OCI-LY7 (cell line): ENCODE measurements around the gene TFB1M. TPM values are rescaled to one million over a fixed set of nuclear protein-coding genes. Genes with fewer than 3 reads are reported as not detected.

Source experiments
- BruUV-seq: library from RNA; stranded (reverse); fragments of 400-500 nt; replicated peaks from 2 replicates; lab custom pipeline; 2021; lab: Mats Ljungman, UMichigan
- CTCF ChIA-PET: fragments of 300-600 bp; sonication (Branson Sonifier 250); formaldehyde crosslinking; loops from one replicate; lab custom pipeline; 2022; ENCODE audit warnings: antibody characterized with exemption; ENCODE audit not compliant: unreplicated experiment; lab: Charles Lee
- POLR2A ChIA-PET: fragments of 300-600 bp; sonication (Branson Sonifier 250); formaldehyde crosslinking; loops from one replicate; lab custom pipeline; 2022; ENCODE audit warnings: antibody characterized with exemption; lab: Charles Lee
- DNase-seq: peaks from one replicate; pipeline ENCODE4 v3.0.0-alpha.2; 2015; ENCODE audit warnings: low spot score
- H2AFZ ChIP-seq: fragments of 200-600 bp; sonication (generic), shearing (Covaris generic); 2 replicates; pipeline ENCODE4 v1.6.1; 2014; ENCODE audit warnings: mild to moderate bottlenecking, antibody characterized with exemption, low read length, moderate library complexity
- H3K27ac ChIP-seq: fragments of 200-600 bp; sonication (generic); 2 replicates; pipeline ENCODE4 v1.5.1; 2014; ENCODE audit warnings: mixed run types, low read depth, mild to moderate bottlenecking, moderate library complexity, low read length, inconsistent platforms; ENCODE audit not compliant: poor library complexity, severe bottlenecking
- H3K36me3 ChIP-seq: fragments of 200-600 bp; sonication (generic); 2 replicates; pipeline ENCODE4 v1.6.1; 2014; ENCODE audit warnings: mild to moderate bottlenecking, antibody characterized with exemption, low read length, moderate library complexity, mixed read lengths; ENCODE audit not compliant: insufficient read depth
- H3K4me1 ChIP-seq: fragments of 200-600 bp; sonication (generic); 2 replicates; pipeline ENCODE4 v1.5.1; 2014; ENCODE audit warnings: mild to moderate bottlenecking, low read length; ENCODE audit not compliant: insufficient read depth, poor library complexity, severe bottlenecking
- H3K4me2 ChIP-seq: fragments of 200-600 bp; sonication (generic); 2 replicates; pipeline ENCODE4 v1.6.1; 2014; ENCODE audit warnings: mild to moderate bottlenecking, low read length
- H3K4me3 ChIP-seq: fragments of 200-600 bp; sonication (generic); 2 replicates; pipeline ENCODE4 v1.5.1; 2014; ENCODE audit warnings: mild to moderate bottlenecking, low read depth, low read length; ENCODE audit not compliant: poor library complexity, severe bottlenecking
- H3K79me2 ChIP-seq: fragments of 200-600 bp; sonication (generic); 2 replicates; pipeline ENCODE4 v1.6.1; 2016; ENCODE audit warnings: low read depth, mild to moderate bottlenecking, low read length, moderate library complexity, mixed read lengths; ENCODE audit not compliant: insufficient read depth
- H3K9me2 ChIP-seq: fragments of 200-600 bp; sonication (generic); 2 replicates; pipeline ENCODE4 v1.6.1; 2016; ENCODE audit warnings: mild to moderate bottlenecking, low read length, mixed read lengths; ENCODE audit not compliant: insufficient read depth
- H3K9me3 ChIP-seq: fragments of 200-600 bp; sonication (generic); 2 replicates; pipeline ENCODE4 v1.6.1; 2014; ENCODE audit warnings: mild to moderate bottlenecking, mixed run types, low read length, mixed read lengths
- H4K20me1 ChIP-seq: fragments of 200-600 bp; sonication (generic); 2 replicates; pipeline ENCODE4 v1.6.1; 2014; ENCODE audit warnings: mild to moderate bottlenecking, antibody characterized with exemption, low read length, moderate library complexity, mixed read lengths; ENCODE audit not compliant: insufficient read depth
- CTCF ChIP-seq: fragments of 200-600 bp; sonication (generic); conservative IDR thresholded peaks from 2 replicates; pipeline ENCODE4 v1.5.1; 2014; ENCODE audit warnings: mild to moderate bottlenecking, antibody characterized with exemption, low read length, moderate library complexity, mixed read lengths
- EZH2phosphoT487 ChIP-seq: fragments of 200-600 bp; sonication (generic); IDR thresholded peaks from 2 replicates; pipeline ENCODE4 v1.6.1; 2018; ENCODE audit warnings: low read depth, borderline replicate concordance, mild to moderate bottlenecking, mixed run types, antibody characterized with exemption, low read length, moderate library complexity, mixed read lengths
- intact Hi-C: fragments of 100-400 bp; cut with micrococcal nuclease; formaldehyde crosslinking; loops from one replicate; pipeline ENCODE4 v1.10.0; 2022; ENCODE audit not compliant: unreplicated experiment
- total RNA-seq, 2 experiments: library from RNA; depleted of rRNA in 1 of 2; stranded (reverse); fragments of >200 nt in 1 of 2; shearing (Covaris generic) in 1 of 2; gene quantifications; 2 replicates each; pipeline ENCODE4 v1.2.3, GENCODE V29; 2014 to 2022

Gene TFB1M
- total RNA-seq, 2 experiments from 2014 or later, result 34.8 to 62.8 TPM

- Histone ChIP-seq H4K20me1 (0 out of 2 replicates have a peak, but pooled peaks cover 5% of the 10 kb centered on the region), H3K36me3 (peaks cover 81% of the 10 kb centered on the region), H3K9me3 (no peaks in the 10 kb centered on the region), H3K4me1 (peaks cover 7% of the 10 kb centered on the region), H3K4me3 (no peak overlapping the region), H3K27ac (no peak overlapping the region), H3K9me2 (no peaks in the 10 kb centered on the region), H2AFZ (no peak overlapping the region), H3K4me2 (no peak overlapping the region), H3K79me2 (no peaks in the 10 kb centered on the region)
- BruUV-seq, result no TSS peak
- CTCF ChIA-PET, result interaction anchor here (0.6 kb wide), 1 partner anchor 565 kb away, joined by 4 read pairs; no protein-coding TSS in a partner anchor
- intact Hi-C loops, result no loop called here
- DNase-seq, result no peak
- POLR2A ChIA-PET, result interaction anchor here (0.6 to 1.1 kb wide), 2 partner anchors 8 to 483 kb away, joined by 3 read pairs; no protein-coding TSS in a partner anchor
- TF ChIP-seq CTCF (no peak), EZH2phosphoT487 (no peak)
These were observed 51.6 kb downstream of the TFB1M start for GRCh38 chr6:155262655-155263054.

- POLR2A ChIA-PET, result interaction anchor here (1.1 kb wide), 1 partner anchor 9 kb away, joined by 3 read pairs; no protein-coding TSS in a partner anchor
- no TSS peak for BruUV-seq
These were observed 53.0 kb downstream of the TFB1M start for GRCh38 chr6:155261111-155261900.

More at GRCh38 chr6:155261111-155261900, 53.0 kb downstream of the TFB1M start:
- Histone ChIP-seq H3K9me3 (no peaks in the 10 kb centered on the region), H3K79me2 (no peaks in the 10 kb centered on the region), H4K20me1 (0 out of 2 replicates have a peak, but pooled peaks cover 5% of the 10 kb centered on the region), H3K4me2 (no peak overlapping the region), H3K9me2 (no peaks in the 10 kb centered on the region), H2AFZ (no peak overlapping the region), H3K4me1 (peaks cover 7% of the 10 kb centered on the region), H3K36me3 (peaks cover 82% of the 10 kb centered on the region), H3K27ac (no peak overlapping the region), H3K4me3 (no peak overlapping the region)
- intact Hi-C loops, result no loop called here
- CTCF ChIA-PET, result no interaction called here
- DNase-seq, result no peak
- no peak for TF ChIP-seq EZH2phosphoT487
- TF ChIP-seq CTCF, result no peak
